GM12878 (cell line): ENCODE measurements around the gene RSPH1. TPM values are rescaled to one million over a fixed set of nuclear protein-coding genes. Genes with fewer than 3 reads are reported as not detected.

ENCODE experiments used
- ATAC-seq: fragments of 200-7000 bp; cut with Tn5 transposase; 3 replicates; pipeline ENCODE4 v1.9.1; 2020; ENCODE audit warnings: mild to moderate bottlenecking, moderate library complexity
- BruUV-seq: library from RNA; stranded (reverse); fragments of 400-500 nt; replicated peaks from 2 replicates; lab custom pipeline; 2021; lab: Mats Ljungman, UMichigan
- CTCF ChIA-PET: fragments of 300-600 bp; sonication (Branson Sonifier 250); formaldehyde crosslinking; extraction: SDS; loops from one replicate; lab custom pipeline; 2021; ENCODE audit warnings: inconsistent platforms; lab: Yijun Ruan, JAX
- POLR2A ChIA-PET: fragments of 350-600 bp; formaldehyde crosslinking; extraction: SDS; loops from one replicate; lab custom pipeline; 2021; ENCODE audit warnings: inconsistent platforms; lab: Charles Lee
- RAD21 ChIA-PET: fragments of 300-600 bp; sonication (Branson Sonifier 250); formaldehyde crosslinking; loops from one replicate; lab custom pipeline; 2023; ENCODE audit warnings: antibody characterized with exemption; ENCODE audit not compliant: unreplicated experiment; lab: Charles Lee
- SMC1A ChIA-PET: fragments of 300-600 bp; sonication (Branson Sonifier 250); formaldehyde crosslinking; loops from one replicate; lab custom pipeline; 2023; ENCODE audit not compliant: unreplicated experiment, uncharacterized antibody; lab: Charles Lee
- DNase-seq: peaks from one replicate; pipeline ENCODE4 v3.0.0-alpha.2; 2011; ENCODE audit warnings: low read depth, low spot score
- FAIRE-seq: peaks from 3 replicates; lab custom pipeline; 2011; peaks lifted over from hg19 to GRCh38; lab: Jason Lieb, UNC
- H2AFZ ChIP-seq: 2 replicates; pipeline ENCODE4 v1.6.0; 2011; ENCODE audit warnings: low read depth, low read length, control low read depth; ENCODE audit not compliant: control insufficient read depth
- H3K27ac ChIP-seq: 2 replicates; pipeline ENCODE4 v1.5.1; 2011; ENCODE audit warnings: control low read depth; ENCODE audit not compliant: control insufficient read depth, insufficient read depth
- H3K27me3 ChIP-seq, 2 experiments: replicated peaks in 1 of 2; 2 replicates each; pipeline versions ENCODE4 v1.6.0 to v1.6.1; 2011; ENCODE audit warnings: low read length in 1 of 2; ENCODE audit not compliant: control insufficient read depth in 2 of 2, insufficient read depth in 2 of 2
- H3K36me3 ChIP-seq, 2 experiments: 2 replicates each; pipeline ENCODE4 v1.5.1; 2011; ENCODE audit warnings: low read length in 1 of 2; ENCODE audit not compliant: control insufficient read depth in 2 of 2, insufficient read depth in 2 of 2
- H3K4me1 ChIP-seq: 2 replicates; pipeline ENCODE4 v1.6.1; 2011; ENCODE audit warnings: mild to moderate bottlenecking, low read length, moderate library complexity, mixed read lengths; ENCODE audit not compliant: control insufficient read depth, insufficient read depth
- H3K4me2 ChIP-seq: 2 replicates; pipeline ENCODE4 v1.6.0; 2011; ENCODE audit warnings: control low read depth; ENCODE audit not compliant: control insufficient read depth, insufficient read depth
- H3K4me3 ChIP-seq: fragments of 200-600 bp; sonication (generic); 2 replicates; pipeline ENCODE4 v1.5.1; 2016
- H3K79me2 ChIP-seq: 2 replicates; pipeline ENCODE4 v1.6.0; 2011; ENCODE audit warnings: low read length; ENCODE audit not compliant: control insufficient read depth, insufficient read depth
- H3K9ac ChIP-seq: 2 replicates; pipeline ENCODE4 v1.8.0; 2011; ENCODE audit warnings: low read length, control low read depth, mixed read lengths; ENCODE audit not compliant: control insufficient read depth, insufficient read depth
- H3K9me3 ChIP-seq: replicated peaks from 3 replicates; pipeline ENCODE4 v1.5.1; 2011; ENCODE audit warnings: mild to moderate bottlenecking, low read length; ENCODE audit not compliant: control insufficient read depth, insufficient read depth
- H4K20me1 ChIP-seq: 2 replicates; pipeline ENCODE4 v1.6.0; 2011; ENCODE audit not compliant: control insufficient read depth, insufficient read depth
- CHD2 ChIP-seq: IDR thresholded peaks from 2 replicates; pipeline ENCODE4 v1.6.1; 2011; ENCODE audit warnings: low read depth, low read length, improper control_type of control experiment, borderline replicate concordance
- FOS ChIP-seq: IDR thresholded peaks from 3 replicates; pipeline ENCODE4 v1.6.1; 2011; ENCODE audit warnings: borderline replicate concordance; ENCODE audit not compliant: insufficient read length; ENCODE audit errors: extremely low read depth
- GABPA ChIP-seq: IDR thresholded peaks from 2 replicates; pipeline ENCODE4 v1.6.1; 2014; ENCODE audit warnings: antibody characterized with exemption, low read depth, mild to moderate bottlenecking, inconsistent platforms
- HCFC1 ChIP-seq: fragments of 150-350 bp; IDR thresholded peaks from 2 replicates; pipeline ENCODE4 v1.6.1; 2014; ENCODE audit warnings: low read length
- RCOR1 ChIP-seq: conservative IDR thresholded peaks from 2 replicates; pipeline ENCODE4 v1.6.1; 2012; ENCODE audit warnings: low read depth, low read length, improper control_type of control experiment
- SMARCA5 ChIP-seq: fragments of 450-650 bp; IDR thresholded peaks from 2 replicates; pipeline ENCODE4 v1.6.1; 2017; ENCODE audit warnings: mild to moderate bottlenecking
- SMC3 ChIP-seq: IDR thresholded peaks from 2 replicates; pipeline ENCODE4 v1.6.1; 2011; ENCODE audit warnings: low read length, improper control_type of control experiment, borderline replicate concordance
- ZNF217 ChIP-seq: fragments of 450-650 bp; IDR thresholded peaks from 2 replicates; pipeline ENCODE4 v1.6.1; 2017; ENCODE audit warnings: antibody characterized with exemption, mild to moderate bottlenecking
- WGBS: methylation state at CpG from one replicate; pipeline ENCODE4 v1.1.6; 2016; ENCODE audit warnings: low lambda C conversion rate; ENCODE audit not compliant: insufficient replicate concordance, insufficient coverage; ENCODE audit errors: missing lambda C conversion rate; 5-methylcytosine and 5-hydroxymethylcytosine counted together
- in situ Hi-C: fragments of 300-500 bp; cut with MboI; formaldehyde crosslinking; loops from 9 replicates; pipeline ENCODE4 v1.14.3; 2018; ENCODE audit warnings: mixed read lengths
- intact Hi-C: fragments of 100-400 bp; cut with micrococcal nuclease; formaldehyde crosslinking; loops from one replicate; pipeline ENCODE4 v1.14.2; 2022; ENCODE audit not compliant: unreplicated experiment
- polyA plus RNA-seq, 11 experiments: library from polyadenylated mRNA; depleted of rRNA in 4 of 11; unstranded in 6 of 11; stranded (reverse) in 5 of 11; fragments of >200 nt; fragmentation: Nextera tagmentation in 4 of 11; fragmentation: Illumina TruSeq in 1 of 11; extraction: Ambion mirVana in 4 of 11; extraction: Trizol in 1 of 11; gene quantifications; 1 replicate in 1 of 11; 2 replicates in 10 of 11; pipeline versions ENCODE4 v1.2.1 to v1.2.3, GENCODE V29; 2011 to 2016; ENCODE audit warnings: inconsistent platforms in 2 of 11, missing spikeins in 2 of 11, low read depth in 1 of 11
- total RNA-seq, 4 experiments: library from RNA; depleted of rRNA in 3 of 4; stranded (reverse); fragments of >200 nt in 3 of 4; fragmentation: Illumina TruSeq in 1 of 4; extraction: Trizol in 1 of 4; gene quantifications; 2 replicates each; pipeline versions ENCODE4 v1.2.1 to v1.2.3, GENCODE V29; 2013 to 2021
- TF ChIP-seq, protein P1 (sequence below): fragments of 450-650 bp; formaldehyde crosslinking; IDR thresholded peaks from 2 replicates; pipeline ENCODE4 v1.4.0; 2022; ENCODE audit warnings: mild to moderate bottlenecking, moderate library complexity
- TF ChIP-seq, protein P2 (sequence below): fragments of 450-650 bp; IDR thresholded peaks from 2 replicates; pipeline ENCODE4 v1.6.1; 2017; ENCODE audit warnings: mild to moderate bottlenecking, moderate library complexity
- TF ChIP-seq, protein P3 (sequence below): IDR thresholded peaks from 2 replicates; pipeline ENCODE4 v1.6.1; 2011; ENCODE audit warnings: borderline replicate concordance, low read depth, mild to moderate bottlenecking, moderate library complexity, low read length; ENCODE audit not compliant: insufficient read depth, poor library complexity, severe bottlenecking

RSPH1 gene
- total and polyA plus RNA-seq, 10 of the 15 experiments (the other 5 are each of a cell fraction or from before 2014, with no cell fraction given) = 0.11 to 1.4 (median 0.38) TPM

DNA sequence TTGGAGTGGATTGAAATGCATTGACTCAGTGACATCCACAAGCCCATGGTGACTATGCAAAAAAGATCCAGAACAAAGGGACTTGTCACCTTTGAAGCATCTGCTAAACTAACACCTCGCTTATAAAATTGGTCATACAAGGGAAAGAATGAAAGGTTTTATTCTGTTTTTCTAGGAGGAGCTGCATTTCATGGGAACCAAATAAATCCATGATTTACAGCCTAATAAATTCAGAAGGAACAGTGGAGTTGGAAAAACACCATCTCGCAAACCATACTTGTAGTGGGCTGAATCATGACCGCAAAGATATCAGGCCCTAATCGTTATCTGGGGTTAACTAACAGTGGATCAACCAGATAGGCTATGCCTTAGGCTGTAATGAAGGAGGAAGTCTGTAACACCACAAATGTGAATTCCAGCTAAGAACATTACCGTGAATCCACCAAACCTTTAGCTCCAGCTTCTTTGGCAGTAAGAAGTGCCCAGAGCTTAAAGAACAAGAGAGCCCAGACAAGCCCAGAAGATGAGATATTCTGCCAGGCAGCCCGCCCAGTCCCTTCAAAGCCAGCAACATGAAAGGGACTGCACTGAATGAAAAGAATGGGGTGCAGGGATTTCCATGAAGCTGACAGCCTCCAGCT, 27.4 kb downstream of the RSPH1 start:
- ChIA-PET SMC1A (interaction anchor here (0.6 to 12.0 kb wide), 16 partner anchors 9 to 183 kb away, joined by 3 to 268 read pairs (median 6); partner anchors contain the start of gene SLC37A1), POLR2A (interaction anchor here (0.6 to 3.9 kb wide), 7 partner anchors 9 to 66 kb away, joined by 4 to 36 read pairs (median 7); partner anchors contain the start of gene SLC37A1), RAD21 (interaction anchor here (0.8 to 7.2 kb wide), 12 partner anchors 9 to 235 kb away, joined by 3 to 146 read pairs (median 6); partner anchors contain the start of genes RSPH1 and SLC37A1), CTCF (interaction anchor here (0.8 to 7.8 kb wide), 8 partner anchors 10 to 157 kb away, joined by 3 to 168 read pairs (median 10); no protein-coding TSS in a partner anchor)
- Histone ChIP-seq H2AFZ (no peak overlapping the region), H3K27ac (peak overlapping the region; percentile 23; the same call in 1 of the 2 replicates), H3K4me3 (no peak overlapping the region), H3K79me2 (no peaks in the 10 kb centered on the region), H3K4me2 (peak overlapping the region; percentile 17), H3K27me3 (no peaks in the 10 kb centered on the region), H3K9ac (no peak overlapping the region), H3K9me3 (no peaks in the 10 kb centered on the region), H3K36me3 (no peaks in the 10 kb centered on the region), H3K4me1 (peaks cover 52% of the 10 kb centered on the region), H4K20me1 (no peaks in the 10 kb centered on the region)
- DNase-seq = no peak
- BruUV-seq = no TSS peak
- WGBS = 87% methylated on average over 6 of the region's 6 CpGs
- intact Hi-C loops (loop anchor here (10.0 kb wide), 1 partner anchor 234 kb away; no protein-coding TSS in a partner anchor), in situ Hi-C loops (no loop called here)
- FAIRE-seq = no peak
- ATAC-seq = no peak
- TF ChIP-seq, protein P1, sequence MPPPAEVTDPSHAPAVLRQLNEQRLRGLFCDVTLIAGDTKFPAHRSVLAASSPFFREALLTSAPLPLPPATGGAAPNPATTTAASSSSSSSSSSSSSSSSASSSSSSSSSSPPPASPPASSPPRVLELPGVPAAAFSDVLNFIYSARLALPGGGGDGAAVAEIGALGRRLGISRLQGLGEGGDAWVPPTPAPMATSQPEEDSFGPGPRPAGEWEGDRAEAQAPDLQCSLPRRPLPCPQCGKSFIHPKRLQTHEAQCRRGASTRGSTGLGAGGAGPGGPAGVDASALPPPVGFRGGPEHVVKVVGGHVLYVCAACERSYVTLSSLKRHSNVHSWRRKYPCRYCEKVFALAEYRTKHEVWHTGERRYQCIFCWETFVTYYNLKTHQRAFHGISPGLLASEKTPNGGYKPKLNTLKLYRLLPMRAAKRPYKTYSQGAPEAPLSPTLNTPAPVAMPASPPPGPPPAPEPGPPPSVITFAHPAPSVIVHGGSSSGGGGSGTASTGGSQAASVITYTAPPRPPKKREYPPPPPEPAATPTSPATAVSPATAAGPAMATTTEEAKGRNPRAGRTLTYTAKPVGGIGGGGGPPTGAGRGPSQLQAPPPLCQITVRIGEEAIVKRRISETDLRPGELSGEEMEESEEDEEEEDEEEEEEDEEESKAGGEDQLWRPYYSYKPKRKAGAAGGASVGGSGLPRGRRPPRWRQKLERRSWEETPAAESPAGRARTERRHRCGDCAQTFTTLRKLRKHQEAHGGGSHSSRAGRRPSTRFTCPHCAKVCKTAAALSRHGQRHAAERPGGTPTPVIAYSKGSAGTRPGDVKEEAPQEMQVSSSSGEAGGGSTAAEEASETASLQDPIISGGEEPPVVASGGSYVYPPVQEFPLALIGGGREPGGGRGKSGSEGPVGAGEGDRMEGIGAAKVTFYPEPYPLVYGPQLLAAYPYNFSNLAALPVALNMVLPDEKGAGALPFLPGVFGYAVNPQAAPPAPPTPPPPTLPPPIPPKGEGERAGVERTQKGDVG = no peak
- TF ChIP-seq GABPA (no peak), FOS (no peak), SMARCA5 (no peak), SMC3 (no peak), ZNF217 (no peak), HCFC1 (no peak), CHD2 (no peak), RCOR1 (no peak)
- TF ChIP-seq, protein P2, sequence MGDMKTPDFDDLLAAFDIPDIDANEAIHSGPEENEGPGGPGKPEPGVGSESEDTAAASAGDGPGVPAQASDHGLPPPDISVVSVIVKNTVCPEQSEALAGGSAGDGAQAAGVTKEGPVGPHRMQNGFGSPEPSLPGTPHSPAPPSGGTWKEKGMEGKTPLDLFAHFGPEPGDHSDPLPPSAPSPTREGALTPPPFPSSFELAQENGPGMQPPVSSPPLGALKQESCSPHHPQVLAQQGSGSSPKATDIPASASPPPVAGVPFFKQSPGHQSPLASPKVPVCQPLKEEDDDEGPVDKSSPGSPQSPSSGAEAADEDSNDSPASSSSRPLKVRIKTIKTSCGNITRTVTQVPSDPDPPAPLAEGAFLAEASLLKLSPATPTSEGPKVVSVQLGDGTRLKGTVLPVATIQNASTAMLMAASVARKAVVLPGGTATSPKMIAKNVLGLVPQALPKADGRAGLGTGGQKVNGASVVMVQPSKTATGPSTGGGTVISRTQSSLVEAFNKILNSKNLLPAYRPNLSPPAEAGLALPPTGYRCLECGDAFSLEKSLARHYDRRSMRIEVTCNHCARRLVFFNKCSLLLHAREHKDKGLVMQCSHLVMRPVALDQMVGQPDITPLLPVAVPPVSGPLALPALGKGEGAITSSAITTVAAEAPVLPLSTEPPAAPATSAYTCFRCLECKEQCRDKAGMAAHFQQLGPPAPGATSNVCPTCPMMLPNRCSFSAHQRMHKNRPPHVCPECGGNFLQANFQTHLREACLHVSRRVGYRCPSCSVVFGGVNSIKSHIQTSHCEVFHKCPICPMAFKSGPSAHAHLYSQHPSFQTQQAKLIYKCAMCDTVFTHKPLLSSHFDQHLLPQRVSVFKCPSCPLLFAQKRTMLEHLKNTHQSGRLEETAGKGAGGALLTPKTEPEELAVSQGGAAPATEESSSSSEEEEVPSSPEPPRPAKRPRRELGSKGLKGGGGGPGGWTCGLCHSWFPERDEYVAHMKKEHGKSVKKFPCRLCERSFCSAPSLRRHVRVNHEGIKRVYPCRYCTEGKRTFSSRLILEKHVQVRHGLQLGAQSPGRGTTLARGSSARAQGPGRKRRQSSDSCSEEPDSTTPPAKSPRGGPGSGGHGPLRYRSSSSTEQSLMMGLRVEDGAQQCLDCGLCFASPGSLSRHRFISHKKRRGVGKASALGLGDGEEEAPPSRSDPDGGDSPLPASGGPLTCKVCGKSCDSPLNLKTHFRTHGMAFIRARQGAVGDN = no peak
- TF ChIP-seq, protein P3, sequence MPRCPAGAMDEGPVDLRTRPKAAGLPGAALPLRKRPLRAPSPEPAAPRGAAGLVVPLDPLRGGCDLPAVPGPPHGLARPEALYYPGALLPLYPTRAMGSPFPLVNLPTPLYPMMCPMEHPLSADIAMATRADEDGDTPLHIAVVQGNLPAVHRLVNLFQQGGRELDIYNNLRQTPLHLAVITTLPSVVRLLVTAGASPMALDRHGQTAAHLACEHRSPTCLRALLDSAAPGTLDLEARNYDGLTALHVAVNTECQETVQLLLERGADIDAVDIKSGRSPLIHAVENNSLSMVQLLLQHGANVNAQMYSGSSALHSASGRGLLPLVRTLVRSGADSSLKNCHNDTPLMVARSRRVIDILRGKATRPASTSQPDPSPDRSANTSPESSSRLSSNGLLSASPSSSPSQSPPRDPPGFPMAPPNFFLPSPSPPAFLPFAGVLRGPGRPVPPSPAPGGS = no peak
